Activated naive CD8-positive, alpha-beta T cell treated with anti-CD3 and anti-CD28 coated beads, Interleukin-2, amount 10 ng/mL, durations not matched to agents 7 days and 5 days (primary cell): ENCODE data around the gene PPRC1. TPM values are rescaled to one million over a fixed set of nuclear protein-coding genes. Genes with fewer than 3 reads are reported as not detected.

Experiments used
- ATAC-seq: fragments of 150-1000 bp; cut with Tn5 transposase; one replicate; pipeline ENCODE4 v1.10.0; 2021; ENCODE audit warnings: low read depth, moderate library complexity
- POLR2A ChIA-PET: fragments of 350-600 bp; sonication (Branson Sonifier 250); formaldehyde crosslinking; loops from one replicate; lab custom pipeline; 2021; ENCODE audit warnings: antibody characterized with exemption; lab: Charles Lee
- DNase-seq: peaks from one replicate; pipeline ENCODE4 v3.0.0; 2021
- H3K27ac Mint-ChIP-seq: one replicate; pipeline ENCODE4 v1.8.0; 2022; ENCODE audit warnings: mild to moderate bottlenecking, mixed read lengths
- H3K27me3 Mint-ChIP-seq: one replicate; pipeline ENCODE4 v1.8.0; 2022; ENCODE audit warnings: mild to moderate bottlenecking, moderate library complexity, mixed read lengths
- H3K36me3 Mint-ChIP-seq: one replicate; pipeline ENCODE4 v1.8.0; 2021; ENCODE audit warnings: mild to moderate bottlenecking, mixed read lengths
- H3K4me1 Mint-ChIP-seq: one replicate; pipeline ENCODE4 v1.8.0; 2021; ENCODE audit warnings: mixed read lengths
- H3K4me3 Mint-ChIP-seq: one replicate; pipeline ENCODE4 v1.8.0; 2022; ENCODE audit warnings: mild to moderate bottlenecking, moderate library complexity, mixed read lengths
- H3K9me3 Mint-ChIP-seq: one replicate; pipeline ENCODE4 v1.8.0; 2021; ENCODE audit warnings: mixed read lengths
- total RNA-seq, 2 experiments: library from RNA; stranded (reverse); gene quantifications; one replicate each; pipeline ENCODE4 v1.2.3, GENCODE V29; 2021

Gene PPRC1
- total RNA-seq, 2 experiments from 2014 or later, result 46.4 to 47.4 TPM

DNA sequence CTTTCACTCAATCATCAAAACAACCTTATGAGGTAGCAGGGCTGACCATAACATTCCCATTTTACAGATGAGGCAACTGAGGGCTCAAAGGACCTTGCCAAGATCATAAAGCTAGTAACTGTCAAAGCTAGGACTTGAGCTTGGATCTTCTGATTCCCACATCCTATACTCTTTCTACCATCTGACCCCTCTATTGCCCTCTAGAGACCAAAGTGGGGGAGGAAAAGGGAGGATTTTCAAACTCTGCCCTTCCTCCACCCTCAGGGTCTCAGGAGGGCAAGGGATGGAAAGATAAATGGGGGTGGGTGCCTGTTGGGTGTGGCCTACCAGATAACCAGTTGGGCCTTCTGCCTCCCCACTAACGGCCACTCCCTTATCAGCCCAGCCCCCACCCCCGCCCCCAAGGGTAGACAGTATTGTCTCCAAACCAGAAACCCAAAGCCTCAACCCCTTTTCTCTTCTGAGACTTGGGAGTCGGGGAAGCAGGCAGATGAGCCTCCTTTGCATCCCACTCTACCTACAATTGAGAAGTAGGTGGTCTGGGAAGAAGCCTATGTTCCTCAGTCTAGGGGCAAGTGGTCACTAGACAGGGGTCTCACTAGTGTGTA, 20.5 kb upstream of the PPRC1 start:
- H3K9me3 Mint-ChIP-seq, result no peaks in the 10 kb centered on the region
- H3K36me3 Mint-ChIP-seq, result peaks cover 24% of the 10 kb centered on the region
- H3K4me1 Mint-ChIP-seq, result peaks cover 35% of the 10 kb centered on the region
- ATAC-seq (no peak), DNase-seq (no peak)
- H3K27ac Mint-ChIP-seq, result no peak overlapping the region
- H3K4me3 Mint-ChIP-seq, result peak overlapping the region; percentile 88
- H3K27me3 Mint-ChIP-seq, result no peaks in the 10 kb centered on the region
- POLR2A ChIA-PET, result interaction anchor here (1.0 to 4.3 kb wide), 2 partner anchors 10 to 55 kb away, joined by 3 to 29 read pairs; no protein-coding TSS in a partner anchor

DNA sequence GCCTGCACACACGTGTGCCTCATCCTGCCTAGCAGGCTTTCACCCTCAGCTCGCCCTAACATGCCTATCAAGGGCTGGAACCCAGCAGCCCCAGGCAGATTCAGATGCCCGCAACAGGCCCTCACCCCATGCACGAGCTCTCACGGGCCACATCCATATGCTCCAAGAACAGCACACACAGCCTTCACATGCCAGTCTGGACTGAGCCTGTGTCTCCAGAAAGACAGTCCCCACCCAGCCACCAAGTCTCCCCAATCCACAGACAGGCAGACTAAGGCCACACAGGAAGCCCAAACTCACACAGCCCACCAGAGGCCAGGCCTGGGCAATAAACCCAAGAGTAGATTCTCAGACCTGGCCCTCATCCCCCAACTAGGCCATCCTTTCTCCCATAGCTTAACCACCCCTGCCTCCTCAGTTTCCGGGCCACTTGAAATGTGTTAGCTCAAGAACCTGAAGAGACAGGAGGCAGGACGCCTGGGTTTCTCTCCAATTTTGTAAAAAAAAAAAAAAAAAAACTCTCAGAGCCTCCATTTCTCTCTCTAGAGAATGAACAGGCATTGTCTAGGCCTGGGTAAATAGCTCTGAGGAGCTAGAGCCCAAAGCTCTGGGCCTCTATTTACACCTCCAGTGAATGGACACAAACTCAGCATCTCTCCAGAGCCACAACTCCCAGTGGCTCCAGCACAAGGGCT, 19.4 kb upstream of the PPRC1 start:
- H3K36me3 Mint-ChIP-seq, result peaks cover 23% of the 10 kb centered on the region
- peak overlapping the region; percentile 88 for H3K4me3 Mint-ChIP-seq
- peak; percentile 38 for DNase-seq
- no peaks in the 10 kb centered on the region for H3K9me3 Mint-ChIP-seq
- POLR2A ChIA-PET, result interaction anchor here (0.5 to 4.3 kb wide), 11 partner anchors 8 to 846 kb away, joined by 3 to 29 read pairs (median 4); partner anchors contain the start of gene NOLC1
- peak overlapping the region; percentile 69 for H3K27ac Mint-ChIP-seq
- H3K27me3 Mint-ChIP-seq, result no peaks in the 10 kb centered on the region
- no peak for ATAC-seq
- H3K4me1 Mint-ChIP-seq, result peaks cover 44% of the 10 kb centered on the region

DNA sequence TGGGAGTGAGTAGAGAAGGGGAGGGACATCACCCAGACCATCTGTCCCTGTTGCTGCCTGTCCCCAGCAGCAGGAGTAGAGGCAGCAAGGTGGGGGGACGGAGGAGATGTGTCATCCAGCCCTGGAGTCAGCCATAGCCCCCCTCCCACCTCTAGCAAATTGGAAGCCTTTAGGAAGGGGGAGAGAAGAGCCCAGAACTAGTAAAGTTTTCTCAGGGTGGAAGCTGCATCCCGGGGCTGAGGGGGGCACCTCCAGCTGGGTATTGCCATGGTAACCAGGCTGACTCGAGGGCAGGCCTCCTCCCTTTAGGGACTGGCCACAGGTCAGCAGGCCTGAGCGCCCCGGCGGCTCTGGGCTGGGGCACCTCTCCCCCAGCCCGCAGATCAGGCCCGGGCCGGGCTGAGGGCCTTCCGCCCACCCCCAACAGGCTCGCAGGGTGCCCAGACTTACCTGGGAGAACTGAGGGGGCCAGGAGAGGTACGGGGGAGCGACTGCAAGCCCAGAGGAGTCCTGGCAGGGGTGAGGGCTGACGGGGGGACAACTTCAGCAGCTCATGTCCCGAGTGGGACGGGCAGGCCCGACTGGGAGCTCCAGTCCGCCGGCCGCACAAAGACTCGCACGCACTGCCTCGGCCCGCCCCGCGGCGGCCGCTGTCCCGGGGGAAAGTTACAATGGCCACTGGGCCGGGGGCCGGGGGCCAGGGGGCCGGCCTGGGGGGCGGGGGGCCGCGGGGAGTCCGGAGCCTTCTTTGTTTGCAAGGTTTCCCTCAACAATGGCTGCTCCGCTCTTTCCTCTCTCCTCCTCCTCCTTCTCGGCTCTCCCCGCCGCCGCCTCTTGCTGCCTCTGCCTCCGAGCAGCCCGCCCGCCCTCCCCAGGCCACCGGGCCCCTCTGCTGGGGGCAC, 18.6 kb upstream of the PPRC1 start:
- POLR2A ChIA-PET, result interaction anchor here (0.6 to 4.3 kb wide), 12 partner anchors 9 to 390 kb away, joined by 3 to 29 read pairs (median 5); partner anchors contain the start of genes NOLC1, OGA, PPRC1 and SUFU
- Mint-ChIP-seq H3K4me3 (peak overlapping the region; percentile 88), H3K36me3 (peaks cover 18% of the 10 kb centered on the region), H3K27ac (peak overlapping the region; percentile 92), H3K9me3 (no peaks in the 10 kb centered on the region), H3K4me1 (peaks cover 49% of the 10 kb centered on the region), H3K27me3 (no peaks in the 10 kb centered on the region)
- peak; percentile 3 for ATAC-seq
- peak; percentile 55 for DNase-seq

DNA sequence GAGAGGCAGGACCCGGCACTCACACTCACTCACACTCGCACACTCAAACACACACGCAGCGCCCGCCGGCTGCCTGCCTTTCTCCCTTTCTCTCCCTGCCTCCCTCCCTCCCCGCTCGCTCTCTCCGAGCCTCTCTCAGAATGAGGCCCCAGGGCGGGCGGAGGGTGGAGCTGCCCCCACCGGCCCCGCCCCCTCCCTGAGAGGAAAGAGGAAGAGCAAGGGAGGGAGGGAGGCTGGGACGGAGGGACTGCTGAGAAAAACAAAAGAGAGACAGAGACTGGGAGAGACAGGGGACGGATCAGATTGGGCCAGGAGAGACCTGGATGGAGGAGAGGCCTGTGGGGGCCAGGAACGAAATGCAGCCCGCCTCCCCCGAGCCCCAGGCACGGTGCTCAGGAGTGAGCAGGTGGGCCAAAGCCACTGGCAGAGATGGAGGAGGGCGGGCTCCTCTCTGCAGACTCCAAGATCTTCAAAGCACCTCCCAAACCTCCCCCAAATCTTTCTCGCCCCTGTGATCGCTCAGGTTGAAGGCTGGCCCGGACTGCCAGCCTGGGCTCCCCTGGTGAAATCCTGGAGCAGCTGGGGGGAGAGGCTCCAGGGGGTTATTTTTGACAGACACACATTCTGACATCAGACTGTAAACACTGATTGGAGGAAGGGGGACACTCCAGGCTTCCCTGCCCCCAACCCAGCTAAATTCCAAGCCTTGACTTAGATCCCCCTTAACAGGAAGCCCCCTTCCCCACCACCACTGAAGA, 17.8 kb upstream of the PPRC1 start:
- Mint-ChIP-seq H3K27me3 (no peaks in the 10 kb centered on the region), H3K4me1 (peaks cover 49% of the 10 kb centered on the region), H3K27ac (peak overlapping the region; percentile 92), H3K9me3 (no peaks in the 10 kb centered on the region), H3K4me3 (peak overlapping the region; percentile 88), H3K36me3 (peaks cover 10% of the 10 kb centered on the region)
- DNase-seq (peak; percentile 84), ATAC-seq (peak; percentile 60)
- POLR2A ChIA-PET, result interaction anchor here (0.6 to 4.3 kb wide), 12 partner anchors 10 to 531 kb away, joined by 3 to 29 read pairs (median 4); partner anchors contain the start of genes NOLC1, OGA, PPRC1 and SUFU

GRCh38 chr10:102115775-102116174, 17.1 kb upstream of the PPRC1 start:
- Mint-ChIP-seq H3K36me3 (peaks cover 7% of the 10 kb centered on the region), H3K4me1 (peaks cover 49% of the 10 kb centered on the region), H3K27ac (peak overlapping the region; percentile 92), H3K4me3 (peak overlapping the region; percentile 88), H3K9me3 (no peaks in the 10 kb centered on the region), H3K27me3 (no peaks in the 10 kb centered on the region)
- no peak for DNase-seq
- no peak for ATAC-seq
- POLR2A ChIA-PET, result interaction anchor here (1.0 to 4.3 kb wide), 6 partner anchors 14 to 530 kb away, joined by 3 to 29 read pairs (median 6); partner anchors contain the start of genes OGA and PPRC1

- ATAC-seq (no peak), DNase-seq (no peak)
- peaks cover 7% of the 10 kb centered on the region for H3K36me3 Mint-ChIP-seq
- H3K27me3 Mint-ChIP-seq, result no peaks in the 10 kb centered on the region
- peak overlapping the region; percentile 92 for H3K27ac Mint-ChIP-seq
- peaks cover 55% of the 10 kb centered on the region for H3K4me1 Mint-ChIP-seq
- no peaks in the 10 kb centered on the region for H3K9me3 Mint-ChIP-seq
- POLR2A ChIA-PET, result interaction anchor here (2.9 kb wide), 1 partner anchor 298 kb away, joined by 14 read pairs; the partner anchor contains the start of gene OGA
- H3K4me3 Mint-ChIP-seq, result peak overlapping the region; percentile 88
These were observed 16.2 kb upstream of the PPRC1 start for GRCh38 chr10:102116656-102117055.

- peak overlapping the region; percentile 88 for H3K4me3 Mint-ChIP-seq
- POLR2A ChIA-PET, result interaction anchor here (1.0 to 2.9 kb wide), 4 partner anchors 14 to 299 kb away, joined by 3 to 14 read pairs (median 4); partner anchors contain the start of gene OGA
- ATAC-seq, result peak; percentile 38
These were observed 15.3 kb upstream of the PPRC1 start for GRCh38 chr10:102117391-102118159.

GRCh38 chr10:102118867-102119266, 14.0 kb upstream of the PPRC1 start:
- ATAC-seq (no peak), DNase-seq (peak; percentile 45)
- peak overlapping the region; percentile 92 for H3K27ac Mint-ChIP-seq
- H3K9me3 Mint-ChIP-seq, result no peaks in the 10 kb centered on the region
- H3K4me3 Mint-ChIP-seq, result peak overlapping the region; percentile 88
- POLR2A ChIA-PET, result interaction anchor here (0.6 to 2.9 kb wide), 8 partner anchors 13 to 526 kb away, joined by 3 to 14 read pairs (median 4); partner anchors contain the start of genes OGA, PPRC1 and TRIM8
- H3K36me3 Mint-ChIP-seq, result peaks cover 2% of the 10 kb centered on the region
- H3K27me3 Mint-ChIP-seq, result no peaks in the 10 kb centered on the region
- peaks cover 46% of the 10 kb centered on the region for H3K4me1 Mint-ChIP-seq

More at GRCh38 chr10:102117391-102118159, 15.3 kb upstream of the PPRC1 start:
- Mint-ChIP-seq H3K27me3 (no peaks in the 10 kb centered on the region), H3K36me3 (peaks cover 7% of the 10 kb centered on the region), H3K9me3 (no peaks in the 10 kb centered on the region), H3K4me1 (peaks cover 55% of the 10 kb centered on the region), H3K27ac (peak overlapping the region; percentile 92)
- peak; percentile 68 for DNase-seq

DNA sequence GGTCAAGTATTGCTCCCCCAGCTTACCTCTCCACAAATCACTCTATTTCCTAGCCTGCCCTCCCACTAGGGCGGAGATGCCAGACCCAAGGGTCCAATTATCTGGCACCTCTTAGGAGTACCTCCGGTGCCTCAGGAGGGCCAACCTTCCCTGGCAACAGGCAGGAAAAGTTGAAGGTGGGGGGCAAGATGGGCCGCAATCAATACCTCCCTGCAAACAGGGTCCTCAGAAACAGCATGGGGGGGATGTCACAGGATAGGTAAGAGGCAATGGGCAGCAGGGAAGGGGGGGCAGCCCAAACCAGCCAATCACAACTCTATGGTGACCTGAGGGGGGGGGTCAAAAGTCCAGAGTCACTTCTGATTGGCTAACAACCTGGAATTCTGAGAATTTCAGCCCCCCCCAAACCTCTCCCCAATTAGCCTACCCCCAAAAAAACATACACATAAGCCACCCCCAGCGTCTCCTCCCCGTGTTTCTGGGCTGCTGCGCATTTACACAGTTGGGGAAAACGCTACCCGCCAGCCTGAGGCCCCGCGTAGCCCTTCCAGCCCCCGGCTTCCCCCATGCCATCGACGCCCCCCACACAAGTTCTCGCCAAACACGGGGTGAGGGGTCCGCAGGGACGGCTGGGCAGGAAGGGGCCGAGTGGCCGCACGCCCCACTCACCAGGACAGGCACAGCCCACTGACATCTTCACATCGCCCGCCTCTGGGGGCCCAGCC, 13.3 kb upstream of the PPRC1 start:
- no peaks in the 10 kb centered on the region for H3K27me3 Mint-ChIP-seq
- peak overlapping the region; percentile 92 for H3K27ac Mint-ChIP-seq
- peaks cover 2% of the 10 kb centered on the region for H3K36me3 Mint-ChIP-seq
- peak overlapping the region; percentile 88 for H3K4me3 Mint-ChIP-seq
- peaks cover 46% of the 10 kb centered on the region for H3K4me1 Mint-ChIP-seq
- peak; percentile 19 for ATAC-seq
- no peaks in the 10 kb centered on the region for H3K9me3 Mint-ChIP-seq
- DNase-seq, result peak; percentile 68
- POLR2A ChIA-PET, result interaction anchor here (0.8 to 2.9 kb wide), 6 partner anchors 13 to 525 kb away, joined by 3 to 14 read pairs (median 4); partner anchors contain the start of genes OGA, PPRC1 and TRIM8

GRCh38 chr10:102120142-102120990, 12.5 kb upstream of the PPRC1 start, which contains the start of gene LDB1:
TSS of gene LDB1 (minus strand) at chr10:102120368. CDS start at chr10:102120110, 258 bp downstream.
- peak within 1 kb of the TSS; percentile 94 for H3K27ac Mint-ChIP-seq
- H3K4me1 Mint-ChIP-seq, result peaks cover 41% of the 10 kb centered on the region
- H3K9me3 Mint-ChIP-seq, result no peaks in the 10 kb centered on the region
- H3K36me3 Mint-ChIP-seq, result peaks cover 2% of the 10 kb centered on the region
- POLR2A ChIA-PET, result interaction anchor here (0.6 to 3.9 kb wide), 2 partner anchors 11 to 48 kb away, joined by 4 to 23 read pairs; partner anchors contain the start of gene PPRC1
- DNase-seq (peak; percentile 80), ATAC-seq (peak; percentile 53)
- H3K4me3 Mint-ChIP-seq, result peak within 1 kb of the TSS; percentile 91
- no peaks in the 10 kb centered on the region for H3K27me3 Mint-ChIP-seq
